Transverse colon (tissue), 4 donors: ENCODE data around the gene AZU1. TPM values are rescaled to one million over a fixed set of nuclear protein-coding genes. Genes with fewer than 3 reads are reported as not detected.
A peak's percentile ranks its signal among the peaks of the same experiment; 100 is the strongest.

Experiments used
- DNase-seq: peaks from one replicate; pipeline ENCODE4 v3.0.0-alpha.2; 2019
- H3K27ac ChIP-seq, 4 donors: fragments of 200-600 bp; sonication (generic); 2 replicates each; pipeline ENCODE4 v1.5.1; 2016 to 2018; ENCODE audit warnings: inconsistent platforms in 4 of 4
- H3K27me3 ChIP-seq: fragments of 200-600 bp; sonication (generic); 2 replicates; pipeline ENCODE4 v1.5.1; 2017; ENCODE audit warnings: inconsistent platforms
- H3K36me3 ChIP-seq, 4 donors: fragments of 200-600 bp; sonication (generic); 2 replicates each; pipeline ENCODE4 v1.5.1; 2017 to 2019; ENCODE audit warnings: inconsistent platforms in 4 of 4
- H3K4me1 ChIP-seq, 4 donors: fragments of 200-600 bp; sonication (generic); 2 replicates each; pipeline ENCODE4 v1.5.1; 2017 to 2020; ENCODE audit warnings: inconsistent platforms in 4 of 4
- H3K4me3 ChIP-seq, 4 donors: fragments of 200-600 bp; sonication (generic); 1 replicate in 1 of 4; 2 replicates in 3 of 4; pipeline versions ENCODE4 v1.5.1 to v1.6.1; 2017 to 2019; ENCODE audit warnings: inconsistent platforms in 4 of 4
- H3K9me3 ChIP-seq, 2 donors: fragments of 200-600 bp; sonication (generic); 2 replicates each; pipeline ENCODE4 v1.5.1; 2017 to 2019; ENCODE audit warnings: inconsistent platforms in 2 of 2
- CTCF ChIP-seq, 5 experiments: fragments of 200-600 bp in 3 of 5; fragments of 450-650 bp in 2 of 5; sonication (generic) in 3 of 5; IDR thresholded peaks; 1 replicate in 2 of 5; 2 replicates in 3 of 5; pipeline ENCODE4 v1.5.1; 2016 to 2017; ENCODE audit warnings: antibody characterized with exemption in 5 of 5, inconsistent platforms in 3 of 5, mild to moderate bottlenecking in 2 of 5, moderate library complexity in 1 of 5
- EP300 ChIP-seq: sonication (generic); formaldehyde crosslinking; IDR thresholded peaks from one replicate; pipeline ENCODE4 v1.6.1; 2017; ENCODE audit warnings: antibody characterized with exemption, low read depth
- POLR2A ChIP-seq: fragments of 450-650 bp; IDR thresholded peaks from one replicate; pipeline ENCODE4 v1.6.1; 2016; ENCODE audit warnings: antibody characterized with exemption, mild to moderate bottlenecking, moderate library complexity
- POLR2AphosphoS5 ChIP-seq, 3 donors: sonication (generic); formaldehyde crosslinking; IDR thresholded peaks; one replicate each; pipeline ENCODE4 v1.6.1; 2016; ENCODE audit warnings: antibody characterized with exemption in 3 of 3
- WGBS, 2 donors: methylation state at CpG; one replicate each; pipeline ENCODE4 v1.1.5; 2018; ENCODE audit warnings: low coverage in 1 of 2; 5-methylcytosine and 5-hydroxymethylcytosine counted together
- in situ Hi-C, 4 donors: fragments of 200-750 bp; cut with MboI; loops; one replicate each; pipeline versions ENCODE4 v1.15.0 to v1.15.1; 2017; ENCODE audit warnings: low sequenced_read_pairs in 3 of 4, low pct_ligation_motif_present in 1 of 4, low pct_unique_long_range_greater_than_20kb in 1 of 4
- intact Hi-C: fragments of 100-400 bp; cut with DNase I; formaldehyde crosslinking; loops from one replicate; pipeline ENCODE4 v1.15.1; 2023; ENCODE audit warnings: low total_unique reads
- total RNA-seq, 4 donors: library from RNA; depleted of rRNA; stranded (reverse); fragments of >200 nt; gene quantifications; one replicate each; pipeline ENCODE4 v1.1.0, GENCODE V29; 2016

Gene AZU1
- total RNA-seq, 4 donors from 2014 or later = not detected

- Histone ChIP-seq H3K4me3 (no peak overlapping the region), H3K36me3 (peaks cover 0 to 5% (median 0%) of the 10 kb centered on the region in 4 donors), H3K27ac (peak overlapping the region; percentile 66 to 89 (median 78)), H3K4me1 (peaks cover 12 to 25% (median 18%) of the 10 kb centered on the region in 4 donors), H3K27me3 (no peaks in the 10 kb centered on the region), H3K9me3 (no peaks in the 10 kb centered on the region)
- TF ChIP-seq POLR2AphosphoS5 (IDR thresholded peaks at IDR 0.05) = no peak
- TF ChIP-seq CTCF (IDR thresholded peaks at IDR 0.05) = no peak
- no peak for TF ChIP-seq POLR2A
- TF ChIP-seq EP300 = no peak
- 87 to 89% methylated on average over 4 to 8 of the region's 8 CpGs for WGBS, 2 donors
- in situ Hi-C loops (loop anchor here in 1 of 4 donors (25.0 kb wide), 1 partner anchor 117 kb away; the partner anchor contains the start of gene WDR18), intact Hi-C loops (no loop called here)
- no peak for DNase-seq
Measured at GRCh38 chr19:870314-870713, 42.7 kb downstream of the AZU1 start.

- TF ChIP-seq CTCF (IDR thresholded peaks at IDR 0.05) = no peak
- TF ChIP-seq POLR2AphosphoS5 (IDR thresholded peaks at IDR 0.05) = peak in 1 of 3 donors; percentile 7
- no peak for TF ChIP-seq POLR2A
- TF ChIP-seq EP300 = no peak
- Histone ChIP-seq H3K4me1 (peaks cover 12 to 25% (median 18%) of the 10 kb centered on the region in 4 donors), H3K27me3 (no peaks in the 10 kb centered on the region), H3K9me3 (no peaks in the 10 kb centered on the region), H3K36me3 (peaks cover 0 to 11% (median 2%) of the 10 kb centered on the region in 4 donors), H3K4me3 (no peak overlapping the region), H3K27ac (peak overlapping the region; percentile 34 to 89 (median 64))
- WGBS, 2 donors = 63 to 80% methylated on average over 2 to 27 of the region's 28 CpGs
- DNase-seq = no peak
- intact Hi-C loops = no loop called here
- in situ Hi-C loops = loop anchor here in 1 of 4 donors (25.0 kb wide), 1 partner anchor 116 kb away; the partner anchor contains the start of gene WDR18
Measured at GRCh38 chr19:870963-871401, 43.3 kb downstream of the AZU1 start.

- Histone ChIP-seq H3K27me3 (no peaks in the 10 kb centered on the region), H3K36me3 (peaks cover 0 to 14% (median 2%) of the 10 kb centered on the region in 4 donors), H3K9me3 (no peaks in the 10 kb centered on the region), H3K4me1 (peaks cover 12 to 25% (median 18%) of the 10 kb centered on the region in 4 donors), H3K27ac (peak overlapping the region; percentile 73 to 89 (median 83)), H3K4me3 (no peak overlapping the region)
- WGBS, 2 donors = 70 to 75% methylated on average over 2 to 23 of the region's 33 CpGs
- in situ Hi-C loops = loop anchor here in 1 of 4 donors (25.0 kb wide), 1 partner anchor 116 kb away; the partner anchor contains the start of gene WDR18
- DNase-seq = no peak
- intact Hi-C loops = no loop called here
- TF ChIP-seq POLR2AphosphoS5 (IDR thresholded peaks at IDR 0.05) (no peak), EP300 (no peak), CTCF (IDR thresholded peaks at IDR 0.05) (no peak), POLR2A (no peak)
Measured at GRCh38 chr19:871446-872265, 44.0 kb downstream of the AZU1 start.

- Histone ChIP-seq H3K9me3 (no peaks in the 10 kb centered on the region), H3K4me1 (peaks cover 12 to 25% (median 18%) of the 10 kb centered on the region in 4 donors), H3K36me3 (peaks cover 0 to 14% (median 2%) of the 10 kb centered on the region in 4 donors), H3K4me3 (peak overlapping the region in 2 of 4 donors; percentile 13 to 26), H3K27me3 (no peaks in the 10 kb centered on the region), H3K27ac (peak overlapping the region; percentile 72 to 86 (median 76))
- no peak for TF ChIP-seq CTCF (IDR thresholded peaks at IDR 0.05)
- TF ChIP-seq EP300 = no peak
- no peak for TF ChIP-seq POLR2A
- TF ChIP-seq POLR2AphosphoS5 (IDR thresholded peaks at IDR 0.05) = peak in 1 of 3 donors; percentile 24
- WGBS, 2 donors = 36% methylated on average over 25 of the region's 27 CpGs; no CpG with 5 or more reads in 1 of the 2 donors
- intact Hi-C loops (no loop called here), in situ Hi-C loops (loop anchor here in 1 of 4 donors (25.0 kb wide), 1 partner anchor 115 kb away; the partner anchor contains the start of gene WDR18)
- DNase-seq = peak; percentile 92
Measured at GRCh38 chr19:872266-872951, 44.8 kb downstream of the AZU1 start.
